HL-60/S4 (cell line): ENCODE measurements around the gene RAB11A.

ENCODE experiments used
- in situ Hi-C: fragments of 300-500 bp; cut with MboI; formaldehyde crosslinking; loops from 2 replicates; pipeline ENCODE4 v1.14.3; 2022; ENCODE audit warnings: low sequenced_read_pairs

RAB11A gene

DNA sequence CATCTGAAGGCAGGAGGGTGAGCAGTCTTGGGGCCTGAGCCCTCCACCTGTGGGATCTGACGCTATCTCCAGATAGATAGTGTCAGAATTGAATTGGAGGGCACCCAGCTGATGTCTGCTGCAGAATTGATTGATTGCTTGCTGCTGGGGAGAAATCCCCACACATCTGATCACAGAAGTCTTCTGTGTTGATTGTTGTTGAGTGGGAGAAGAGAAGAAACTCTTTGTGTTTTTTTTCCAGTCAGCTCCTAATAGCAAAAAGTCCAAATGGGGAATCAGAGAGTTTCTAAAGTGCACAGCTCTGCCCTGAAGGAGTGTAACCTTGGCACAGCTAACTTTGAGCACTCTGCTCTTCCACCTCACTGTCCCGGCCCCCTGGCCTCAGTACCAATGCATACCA is 66.1 kb downstream of the RAB11A start:
- in situ Hi-C loops = no loop called here

DNA sequence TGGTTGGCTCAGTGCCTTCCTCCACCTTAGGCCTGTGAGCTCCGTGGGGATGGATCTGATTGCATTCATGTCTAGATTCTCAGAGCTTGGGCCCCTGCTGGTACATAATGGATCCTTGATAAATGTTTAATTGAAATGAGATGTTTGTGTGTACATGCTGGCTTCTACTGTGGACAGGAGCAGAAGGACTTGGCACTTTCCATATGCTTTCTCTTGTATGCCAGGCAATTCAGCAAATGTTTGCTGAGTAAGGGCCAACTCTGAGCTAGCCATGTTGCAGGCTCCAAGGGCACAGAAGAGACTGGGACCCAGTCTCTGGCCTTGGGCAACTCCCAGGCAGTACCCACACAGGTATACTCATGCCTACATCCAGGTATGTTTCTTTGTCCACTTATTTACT is 67.0 kb downstream of the RAB11A start:
- in situ Hi-C loops = no loop called here

DNA sequence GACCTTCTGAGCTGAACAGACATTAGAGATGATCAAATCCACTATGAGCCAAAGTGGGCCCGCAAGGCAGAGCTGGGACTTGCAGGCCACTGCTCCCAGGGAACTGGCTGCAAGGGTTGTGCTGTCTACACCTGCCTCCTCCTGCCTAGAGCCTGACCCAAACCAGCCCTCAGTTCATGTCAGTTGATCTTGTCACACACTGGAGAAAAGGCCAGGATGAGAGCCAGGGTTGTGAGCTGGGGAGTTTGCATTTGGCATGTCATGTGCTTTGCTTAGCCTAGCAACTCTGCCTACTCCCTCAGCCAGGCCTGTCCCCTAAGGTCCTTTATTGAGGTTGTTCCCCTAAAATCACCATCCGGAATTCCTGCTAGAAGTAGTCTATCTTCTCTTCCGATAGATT is 67.8 kb downstream of the RAB11A start:
- in situ Hi-C loops = no loop called here

- in situ Hi-C loops = no loop called here
Observed at GRCh38 chr15:65937476-65937875, 68.2 kb downstream of the RAB11A start.

GRCh38 chr15:65938604-65939003 is 69.3 kb downstream of the RAB11A start:
- in situ Hi-C loops = no loop called here

- in situ Hi-C loops = no loop called here
Observed at GRCh38 chr15:65939901-65940617, 70.8 kb downstream of the RAB11A start.

GRCh38 chr15:65940618-65940909 is 71.3 kb downstream of the RAB11A start:
- in situ Hi-C loops = no loop called here
